Activated CD8-positive, alpha-beta T cell treated with anti-CD3 and anti-CD28 coated beads, Interleukin-2, amount 10 ng/mL, durations not matched to agents 7 days and 5 days (primary cell): ENCODE results near the gene CRBN. TPM values are rescaled to one million over a fixed set of nuclear protein-coding genes. Genes with fewer than 3 reads are reported as not detected.
A peak's percentile ranks its signal among the peaks of the same experiment; 100 is the strongest.

Experiments
- ATAC-seq: fragments of 150-1000 bp; cut with Tn5 transposase; one replicate; pipeline ENCODE4 v1.10.0; 2021; ENCODE audit warnings: moderate library complexity
- CTCF ChIA-PET: fragments of 350-600 bp; sonication (Branson Sonifier 250); formaldehyde crosslinking; loops from one replicate; lab custom pipeline; 2021; ENCODE audit warnings: antibody characterized with exemption; lab: Charles Lee
- POLR2A ChIA-PET: fragments of 350-600 bp; sonication (Branson Sonifier 250); formaldehyde crosslinking; loops from one replicate; lab custom pipeline; 2021; ENCODE audit warnings: antibody characterized with exemption; lab: Charles Lee
- DNase-seq: peaks from one replicate; pipeline ENCODE4 v3.0.0-alpha.2; 2020
- H3K27ac Mint-ChIP-seq: one replicate; pipeline ENCODE4 v1.8.0; 2021; ENCODE audit warnings: mild to moderate bottlenecking, mixed read lengths
- H3K27me3 Mint-ChIP-seq: one replicate; pipeline ENCODE4 v1.8.0; 2021; ENCODE audit warnings: low read depth, mixed read lengths
- H3K36me3 Mint-ChIP-seq: one replicate; pipeline ENCODE4 v1.8.0; 2021; ENCODE audit warnings: low read depth, mixed read lengths
- H3K4me1 Mint-ChIP-seq: one replicate; pipeline ENCODE4 v1.8.0; 2021; ENCODE audit warnings: low read depth, mixed read lengths
- H3K4me3 Mint-ChIP-seq: one replicate; pipeline ENCODE4 v1.8.0; 2021; ENCODE audit warnings: mild to moderate bottlenecking, mixed read lengths
- H3K9me3 Mint-ChIP-seq: one replicate; pipeline ENCODE4 v1.8.0; 2022; ENCODE audit warnings: mixed read lengths; ENCODE audit not compliant: insufficient read depth
- total RNA-seq, 2 experiments: library from RNA; stranded (reverse); gene quantifications; one replicate each; pipeline ENCODE4 v1.2.3, GENCODE V29; 2021

CRBN gene
- total RNA-seq, 2 experiments from 2014 or later = 52.0 to 56.7 TPM

- no peak overlapping the region for H3K4me3 Mint-ChIP-seq
- H3K36me3 Mint-ChIP-seq = peaks cover 68% of the 10 kb centered on the region
- H3K9me3 Mint-ChIP-seq = no peaks in the 10 kb centered on the region
- POLR2A ChIA-PET = no interaction called here
- DNase-seq (no peak), ATAC-seq (no peak)
- peaks cover 49% of the 10 kb centered on the region for H3K4me1 Mint-ChIP-seq
- no peaks in the 10 kb centered on the region for H3K27me3 Mint-ChIP-seq
- H3K27ac Mint-ChIP-seq = no peak overlapping the region
- CTCF ChIA-PET = interaction anchor here (1.0 to 3.2 kb wide), 8 partner anchors 8 to 41 kb away, joined by 3 to 12 read pairs (median 4); partner anchors contain the start of gene CRBN
Measured at GRCh38 chr3:3170998-3171397, 8.5 kb downstream of the CRBN start.

GRCh38 chr3:3165650-3166049 lies 13.8 kb downstream of the CRBN start:
- no peak overlapping the region for H3K4me3 Mint-ChIP-seq
- H3K9me3 Mint-ChIP-seq = no peaks in the 10 kb centered on the region
- H3K27ac Mint-ChIP-seq = no peak overlapping the region
- no peak for ATAC-seq
- no peaks in the 10 kb centered on the region for H3K27me3 Mint-ChIP-seq
- peaks cover 64% of the 10 kb centered on the region for H3K36me3 Mint-ChIP-seq
- H3K4me1 Mint-ChIP-seq = peaks cover 2% of the 10 kb centered on the region
- DNase-seq = no peak
- ChIA-PET POLR2A (no interaction called here), CTCF (no interaction called here)

GRCh38 chr3:3165241-3165640 lies 14.2 kb downstream of the CRBN start:
- ChIA-PET POLR2A (no interaction called here), CTCF (no interaction called here)
- H3K4me3 Mint-ChIP-seq = no peak overlapping the region
- H3K36me3 Mint-ChIP-seq = peaks cover 62% of the 10 kb centered on the region
- no peak overlapping the region for H3K27ac Mint-ChIP-seq
- H3K27me3 Mint-ChIP-seq = no peaks in the 10 kb centered on the region
- no peak for DNase-seq
- H3K9me3 Mint-ChIP-seq = no peaks in the 10 kb centered on the region
- ATAC-seq = no peak
- H3K4me1 Mint-ChIP-seq = no peaks in the 10 kb centered on the region

GRCh38 chr3:3160826-3161225 lies 18.7 kb downstream of the CRBN start:
- no peak for DNase-seq
- Mint-ChIP-seq H3K4me3 (no peak overlapping the region), H3K4me1 (no peaks in the 10 kb centered on the region), H3K27ac (no peak overlapping the region), H3K27me3 (no peaks in the 10 kb centered on the region), H3K9me3 (no peaks in the 10 kb centered on the region), H3K36me3 (peaks cover 71% of the 10 kb centered on the region)
- ATAC-seq = no peak
- POLR2A ChIA-PET = no interaction called here
- CTCF ChIA-PET = interaction anchor here (0.9 kb wide), 1 partner anchor 10 kb away, joined by 3 read pairs; no protein-coding TSS in a partner anchor

GRCh38 chr3:3157484-3157883 lies 22.0 kb downstream of the CRBN start:
- no peak for ATAC-seq
- ChIA-PET POLR2A (interaction anchor here (1.0 kb wide), 1 partner anchor 15 kb away, joined by 3 read pairs; no protein-coding TSS in a partner anchor), CTCF (interaction anchor here (2.9 kb wide), 1 partner anchor 14 kb away, joined by 12 read pairs; no protein-coding TSS in a partner anchor)
- H3K4me3 Mint-ChIP-seq = no peak overlapping the region
- peaks cover 68% of the 10 kb centered on the region for H3K36me3 Mint-ChIP-seq
- no peak for DNase-seq
- H3K27me3 Mint-ChIP-seq = no peaks in the 10 kb centered on the region
- H3K4me1 Mint-ChIP-seq = peaks cover 4% of the 10 kb centered on the region
- H3K27ac Mint-ChIP-seq = no peak overlapping the region
- H3K9me3 Mint-ChIP-seq = no peaks in the 10 kb centered on the region

GRCh38 chr3:3154879-3155610 lies 24.4 kb downstream of the CRBN start:
- DNase-seq (no peak), ATAC-seq (no peak)
- Mint-ChIP-seq H3K27ac (peak overlapping the region; percentile 65), H3K4me1 (peaks cover 4% of the 10 kb centered on the region), H3K4me3 (no peak overlapping the region), H3K9me3 (no peaks in the 10 kb centered on the region), H3K36me3 (peaks cover 72% of the 10 kb centered on the region), H3K27me3 (no peaks in the 10 kb centered on the region)
- ChIA-PET POLR2A (interaction anchor here (0.8 kb wide), 1 partner anchor 22 kb away, joined by 5 read pairs; no protein-coding TSS in a partner anchor), CTCF (interaction anchor here (1.0 kb wide), 1 partner anchor 17 kb away, joined by 3 read pairs; no protein-coding TSS in a partner anchor)

- POLR2A ChIA-PET = interaction anchor here (0.9 kb wide), 1 partner anchor 15 kb away, joined by 3 read pairs; no protein-coding TSS in a partner anchor
- no peak for ATAC-seq
- Mint-ChIP-seq H3K4me3 (no peak overlapping the region), H3K27ac (no peak overlapping the region), H3K36me3 (peaks cover 69% of the 10 kb centered on the region), H3K27me3 (no peaks in the 10 kb centered on the region), H3K9me3 (no peaks in the 10 kb centered on the region), H3K4me1 (peaks cover 4% of the 10 kb centered on the region)
- CTCF ChIA-PET = interaction anchor here (1.1 kb wide), 1 partner anchor 19 kb away, joined by 3 read pairs; no protein-coding TSS in a partner anchor
- no peak for DNase-seq
Measured at GRCh38 chr3:3151513-3151912, 28.0 kb downstream of the CRBN start.

GRCh38 chr3:3149560-3149959 lies 29.9 kb downstream of the CRBN start:
- Mint-ChIP-seq H3K4me1 (no peaks in the 10 kb centered on the region), H3K27ac (no peak overlapping the region), H3K4me3 (no peak overlapping the region), H3K9me3 (no peaks in the 10 kb centered on the region), H3K27me3 (no peaks in the 10 kb centered on the region), H3K36me3 (peaks cover 71% of the 10 kb centered on the region)
- no peak for ATAC-seq
- no peak for DNase-seq
- ChIA-PET CTCF (no interaction called here), POLR2A (no interaction called here)

- ChIA-PET CTCF (interaction anchor here (1.4 to 1.5 kb wide), 2 partner anchors 14 to 26 kb away, joined by 3 to 4 read pairs; no protein-coding TSS in a partner anchor), POLR2A (no interaction called here)
- H3K27me3 Mint-ChIP-seq = no peaks in the 10 kb centered on the region
- H3K9me3 Mint-ChIP-seq = no peaks in the 10 kb centered on the region
- no peak overlapping the region for H3K4me3 Mint-ChIP-seq
- no peak for ATAC-seq
- DNase-seq = no peak
- no peak overlapping the region for H3K27ac Mint-ChIP-seq
- peaks cover 69% of the 10 kb centered on the region for H3K36me3 Mint-ChIP-seq
- peaks cover 1% of the 10 kb centered on the region for H3K4me1 Mint-ChIP-seq
Measured at GRCh38 chr3:3145831-3146230, 33.7 kb downstream of the CRBN start.

GRCh38 chr3:3141939-3142338 lies 37.6 kb downstream of the CRBN start:
- no peak for DNase-seq
- POLR2A ChIA-PET = no interaction called here
- no peak for ATAC-seq

GRCh38 chr3:3137526-3137925 lies 42.0 kb downstream of the CRBN start:
- Mint-ChIP-seq H3K27me3 (no peaks in the 10 kb centered on the region), H3K9me3 (no peaks in the 10 kb centered on the region), H3K4me1 (peaks cover 13% of the 10 kb centered on the region), H3K4me3 (no peak overlapping the region), H3K27ac (no peak overlapping the region), H3K36me3 (peaks cover 61% of the 10 kb centered on the region)
- CTCF ChIA-PET = no interaction called here
- DNase-seq = no peak
- POLR2A ChIA-PET = no interaction called here
- ATAC-seq = no peak

More at GRCh38 chr3:3141939-3142338, 37.6 kb downstream of the CRBN start:
- H3K27ac Mint-ChIP-seq = no peak overlapping the region
- peaks cover 76% of the 10 kb centered on the region for H3K36me3 Mint-ChIP-seq
- no peaks in the 10 kb centered on the region for H3K27me3 Mint-ChIP-seq
- peaks cover 1% of the 10 kb centered on the region for H3K4me1 Mint-ChIP-seq
- no peak overlapping the region for H3K4me3 Mint-ChIP-seq
- no peaks in the 10 kb centered on the region for H3K9me3 Mint-ChIP-seq
- CTCF ChIA-PET = interaction anchor here (2.3 kb wide), 1 partner anchor 30 kb away, joined by 5 read pairs; no protein-coding TSS in a partner anchor
